Globus pallidus (tissue), 1 donor: ENCODE measurements around the gene FLOT2.
A peak's percentile ranks its signal among the peaks of the same experiment; 100 is the strongest.
"Not testable (repeated sequence)": the region's sequence is repeated elsewhere in the genome, so short reads cannot be mapped to it uniquely, and the experiment has no call there.

ENCODE experiments used
- DNase-seq: peaks from one replicate; pipeline ENCODE4 v3.0.0-alpha.2; 2015; ENCODE audit warnings: low spot score

The FLOT2 gene

GRCh38 chr17:28896884-28897768, at the start of gene FLOT2:
Gene FLOT2 (minus strand): TSS chr17:28897733. CDS start chr17:28897574, 159 bp downstream.
- no peak for DNase-seq

- DNase-seq, result no peak
Observed at GRCh38 chr17:28946239-28946638, 48.7 kb upstream of the FLOT2 start.

- DNase-seq, result no peak
Observed at GRCh38 chr17:28944862-28945741, 47.6 kb upstream of the FLOT2 start.

- no peak for DNase-seq
Observed at GRCh38 chr17:28944343-28944742, 46.8 kb upstream of the FLOT2 start.

GRCh38 chr17:28942925-28943324, 45.4 kb upstream of the FLOT2 start:
- DNase-seq, result no peak

- no peak for DNase-seq
Observed at GRCh38 chr17:28941251-28941650, 43.7 kb upstream of the FLOT2 start.

- DNase-seq, result peak; percentile 54
Observed at GRCh38 chr17:28940675-28941074, 43.1 kb upstream of the FLOT2 start.

- DNase-seq, result no peak
Observed at GRCh38 chr17:28940142-28940541, 42.6 kb upstream of the FLOT2 start.

GRCh38 chr17:28938552-28938951, 41.0 kb upstream of the FLOT2 start:
- peak; percentile 78 for DNase-seq

GRCh38 chr17:28937044-28937729, 39.7 kb upstream of the FLOT2 start:
- peak; percentile 94 for DNase-seq

GRCh38 chr17:28935744-28936460, 38.4 kb upstream of the FLOT2 start:
- DNase-seq, result no peak

- not testable (repeated sequence) for DNase-seq
Observed at GRCh38 chr17:28934508-28934907, 37.0 kb upstream of the FLOT2 start.

GRCh38 chr17:28929787-28930186, 32.3 kb upstream of the FLOT2 start:
- no peak for DNase-seq

GRCh38 chr17:28928061-28928460, 30.5 kb upstream of the FLOT2 start:
- no peak for DNase-seq

GRCh38 chr17:28926786-28927185, 29.3 kb upstream of the FLOT2 start:
- no peak for DNase-seq

- no peak for DNase-seq
Observed at GRCh38 chr17:28926366-28926765, 28.8 kb upstream of the FLOT2 start.

GRCh38 chr17:28925912-28926365, 28.4 kb upstream of the FLOT2 start:
- no peak for DNase-seq

GRCh38 chr17:28920201-28920600, 22.7 kb upstream of the FLOT2 start:
- DNase-seq, result no peak

GRCh38 chr17:28918295-28918694, 20.8 kb upstream of the FLOT2 start:
- no peak for DNase-seq

GRCh38 chr17:28917465-28917864, 19.9 kb upstream of the FLOT2 start:
- DNase-seq, result no peak

- DNase-seq, result no peak
Observed at GRCh38 chr17:28917029-28917428, 19.5 kb upstream of the FLOT2 start.
